22Rv1 (cell line): Measurements from ENCODE around the gene EXOC4.

Source experiments
- ZFX ChIP-seq: fragments of 450-650 bp; IDR thresholded peaks from 2 replicates; pipeline ENCODE4 v1.6.1; 2017; ENCODE audit warnings: antibody characterized with exemption, borderline replicate concordance
- TF ChIP-seq, protein P1 (sequence below): fragments of 450-650 bp; IDR thresholded peaks from 2 replicates; pipeline ENCODE4 v1.5.1; 2017; ENCODE audit warnings: mild to moderate bottlenecking

DNA sequence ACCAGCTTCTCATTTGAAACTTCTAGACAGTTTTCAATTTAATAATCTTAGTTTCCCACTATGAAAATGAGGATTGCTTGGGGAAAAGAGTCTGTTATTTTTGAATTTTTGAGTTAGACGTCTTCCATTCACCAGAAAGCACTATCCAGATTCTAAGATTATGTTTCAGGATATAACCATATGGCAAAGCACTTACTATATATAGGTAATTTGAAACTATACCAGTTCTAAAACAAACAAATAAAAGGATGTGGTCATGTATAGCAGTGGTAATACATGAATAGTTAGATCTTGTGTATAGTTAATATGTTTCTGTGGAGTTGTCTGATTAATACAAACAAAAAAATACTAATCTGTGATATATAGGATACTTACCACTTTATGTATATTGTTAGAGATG lies 320.0 kb downstream of the EXOC4 start:
- TF ChIP-seq, protein P1, sequence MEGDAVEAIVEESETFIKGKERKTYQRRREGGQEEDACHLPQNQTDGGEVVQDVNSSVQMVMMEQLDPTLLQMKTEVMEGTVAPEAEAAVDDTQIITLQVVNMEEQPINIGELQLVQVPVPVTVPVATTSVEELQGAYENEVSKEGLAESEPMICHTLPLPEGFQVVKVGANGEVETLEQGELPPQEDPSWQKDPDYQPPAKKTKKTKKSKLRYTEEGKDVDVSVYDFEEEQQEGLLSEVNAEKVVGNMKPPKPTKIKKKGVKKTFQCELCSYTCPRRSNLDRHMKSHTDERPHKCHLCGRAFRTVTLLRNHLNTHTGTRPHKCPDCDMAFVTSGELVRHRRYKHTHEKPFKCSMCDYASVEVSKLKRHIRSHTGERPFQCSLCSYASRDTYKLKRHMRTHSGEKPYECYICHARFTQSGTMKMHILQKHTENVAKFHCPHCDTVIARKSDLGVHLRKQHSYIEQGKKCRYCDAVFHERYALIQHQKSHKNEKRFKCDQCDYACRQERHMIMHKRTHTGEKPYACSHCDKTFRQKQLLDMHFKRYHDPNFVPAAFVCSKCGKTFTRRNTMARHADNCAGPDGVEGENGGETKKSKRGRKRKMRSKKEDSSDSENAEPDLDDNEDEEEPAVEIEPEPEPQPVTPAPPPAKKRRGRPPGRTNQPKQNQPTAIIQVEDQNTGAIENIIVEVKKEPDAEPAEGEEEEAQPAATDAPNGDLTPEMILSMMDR = no peak
- TF ChIP-seq ZFX = no peak
